CD8-positive, alpha-beta memory T cell (primary cell): ENCODE results near the gene CYB5R3. TPM values are rescaled to one million over a fixed set of nuclear protein-coding genes. Genes with fewer than 3 reads are reported as not detected.

ENCODE experiments used
- CTCF ChIA-PET: fragments of 350-600 bp; sonication (Branson Sonifier 250); formaldehyde crosslinking; loops from one replicate; lab custom pipeline; 2021; ENCODE audit warnings: antibody characterized with exemption; lab: Charles Lee
- POLR2A ChIA-PET: fragments of 350-600 bp; sonication (Branson Sonifier 250); formaldehyde crosslinking; loops from one replicate; lab custom pipeline; 2021; ENCODE audit warnings: antibody characterized with exemption; lab: Charles Lee
- DNase-seq, 5 donors: peaks; one replicate each; pipeline versions ENCODE4 v3.0.0 to v3.0.0-alpha.2; 2020 to 2022; ENCODE audit warnings: mixed read lengths in 1 of 5
- H3K27ac ChIP-seq: one replicate; pipeline ENCODE4 v1.7.0; 2013; ENCODE audit warnings: low read depth, mild to moderate bottlenecking, low read length, moderate library complexity
- H3K27me3 ChIP-seq: 2 replicates; pipeline ENCODE4 v1.7.0; 2013; ENCODE audit warnings: low read length, mild to moderate bottlenecking; ENCODE audit not compliant: insufficient read depth, poor library complexity, severe bottlenecking
- H3K36me3 ChIP-seq: 2 replicates; pipeline ENCODE4 v1.7.0; 2013; ENCODE audit warnings: mild to moderate bottlenecking, low read length, moderate library complexity; ENCODE audit not compliant: insufficient read depth
- H3K4me1 ChIP-seq: 2 replicates; pipeline ENCODE4 v1.7.0; 2013; ENCODE audit warnings: mild to moderate bottlenecking, low read length, moderate library complexity; ENCODE audit not compliant: insufficient read depth
- H3K4me3 ChIP-seq: 2 replicates; pipeline ENCODE4 v1.7.0; 2013; ENCODE audit warnings: mild to moderate bottlenecking, low read length
- H3K9me3 ChIP-seq: 2 replicates; pipeline ENCODE4 v1.7.0; 2013; ENCODE audit warnings: mild to moderate bottlenecking, low read length
- H3K27ac Mint-ChIP-seq, 8 donors: one replicate each; pipeline ENCODE4 v1.8.0; 2020 to 2021; ENCODE audit warnings: mixed read lengths in 8 of 8, mild to moderate bottlenecking in 6 of 8, inconsistent platforms in 3 of 8, moderate library complexity in 3 of 8
- H3K27me3 Mint-ChIP-seq, 2 donors: one replicate each; pipeline ENCODE4 v1.8.0; 2020 to 2021; ENCODE audit warnings: mixed read lengths in 2 of 2, mild to moderate bottlenecking in 1 of 2, moderate library complexity in 1 of 2
- H3K36me3 Mint-ChIP-seq, 3 donors: one replicate each; pipeline ENCODE4 v1.8.0; 2020 to 2021; ENCODE audit warnings: mixed read lengths in 3 of 3, inconsistent platforms in 1 of 3, mild to moderate bottlenecking in 1 of 3
- H3K4me1 Mint-ChIP-seq, 3 donors: one replicate each; pipeline ENCODE4 v1.8.0; 2020 to 2021; ENCODE audit warnings: mixed read lengths in 3 of 3, inconsistent platforms in 1 of 3, mild to moderate bottlenecking in 1 of 3
- H3K4me3 Mint-ChIP-seq, 7 donors: one replicate each; pipeline ENCODE4 v1.8.0; 2020 to 2021; ENCODE audit warnings: mixed read lengths in 7 of 7, mild to moderate bottlenecking in 6 of 7, moderate library complexity in 4 of 7, inconsistent platforms in 2 of 7
- H3K9me3 Mint-ChIP-seq, 5 donors: one replicate each; pipeline ENCODE4 v1.8.0; 2020 to 2022; ENCODE audit warnings: mixed read lengths in 5 of 5, mild to moderate bottlenecking in 3 of 5, moderate library complexity in 2 of 5, inconsistent platforms in 1 of 5
- polyA plus RNA-seq: library from polyadenylated mRNA; unstranded; fragments of 300-500 nt; fragmentation: Illumina TruSeq; gene quantifications from one replicate; pipeline ENCODE4 v1.2.3, GENCODE V29; 2021
- total RNA-seq, 2 experiments: library from RNA; stranded (reverse); gene quantifications; one replicate each; pipeline ENCODE4 v1.2.3, GENCODE V29; 2021

CYB5R3 gene
- total and polyA plus RNA-seq, 3 experiments from 2014 or later: 70.9 to 105 (median 75.1) TPM

- Histone ChIP-seq H3K36me3 (no peaks in the 10 kb centered on the region), H3K4me1 (peaks cover 25% of the 10 kb centered on the region), H3K27me3 (no peaks in the 10 kb centered on the region), H3K9me3 (no peaks in the 10 kb centered on the region), H3K4me3 (no peak overlapping the region), H3K27ac (no peak overlapping the region)
- peaks cover 0 to 11% (median 3%) of the 10 kb centered on the region in 3 donors for H3K36me3 Mint-ChIP-seq
- DNase-seq: no peak
- no peak overlapping the region for H3K4me3 Mint-ChIP-seq
- H3K27me3 Mint-ChIP-seq: no peaks in the 10 kb centered on the region
- no peaks in the 10 kb centered on the region for H3K9me3 Mint-ChIP-seq
- POLR2A ChIA-PET: no interaction called here
- CTCF ChIA-PET: interaction anchor here (1.4 kb wide), 1 partner anchor 18 kb away, joined by 3 read pairs; no protein-coding TSS in a partner anchor
- H3K4me1 Mint-ChIP-seq: peaks cover 5 to 52% (median 14%) of the 10 kb centered on the region in 3 donors
- peak overlapping the region in 1 of 8 donors; percentile 38 for H3K27ac Mint-ChIP-seq
These were observed 7.3 kb downstream of the CYB5R3 start for GRCh38 chr22:42641801-42642413.

GRCh38 chr22:42639541-42640241 lies 9.5 kb downstream of the CYB5R3 start:
- CTCF ChIA-PET: interaction anchor here (1.7 kb wide), 1 partner anchor 24 kb away, joined by 4 read pairs; no protein-coding TSS in a partner anchor
- H3K36me3 ChIP-seq: no peaks in the 10 kb centered on the region
- no peak for DNase-seq
- H3K4me3 ChIP-seq: no peak overlapping the region
- Mint-ChIP-seq H3K27me3 (no peaks in the 10 kb centered on the region), H3K4me1 (peaks cover 5 to 31% (median 6%) of the 10 kb centered on the region in 3 donors), H3K9me3 (no peaks in the 10 kb centered on the region), H3K27ac (peak overlapping the region in 1 of 8 donors; percentile 46), H3K36me3 (peaks cover 0 to 26% (median 5%) of the 10 kb centered on the region in 3 donors), H3K4me3 (no peak overlapping the region)
- H3K4me1 ChIP-seq: peaks cover 6% of the 10 kb centered on the region
- no peaks in the 10 kb centered on the region for H3K9me3 ChIP-seq
- no peaks in the 10 kb centered on the region for H3K27me3 ChIP-seq
- POLR2A ChIA-PET: interaction anchor here (1.1 kb wide), 1 partner anchor 10 kb away, joined by 3 read pairs; the partner anchor contains the start of gene CYB5R3
- no peak overlapping the region for H3K27ac ChIP-seq

GRCh38 chr22:42637555-42637954 lies 11.6 kb downstream of the CYB5R3 start:
- Mint-ChIP-seq H3K36me3 (peaks cover 0 to 42% (median 5%) of the 10 kb centered on the region in 3 donors), H3K9me3 (no peaks in the 10 kb centered on the region), H3K27me3 (no peaks in the 10 kb centered on the region), H3K4me3 (no peak overlapping the region), H3K27ac (no peak overlapping the region), H3K4me1 (peaks cover 0 to 18% (median 0%) of the 10 kb centered on the region in 3 donors)
- Histone ChIP-seq H3K4me3 (no peak overlapping the region), H3K27ac (no peak overlapping the region), H3K4me1 (no peaks in the 10 kb centered on the region), H3K27me3 (no peaks in the 10 kb centered on the region), H3K36me3 (peaks cover 5% of the 10 kb centered on the region), H3K9me3 (no peaks in the 10 kb centered on the region)
- ChIA-PET CTCF (interaction anchor here (1.1 kb wide), 1 partner anchor 18 kb away, joined by 3 read pairs; no protein-coding TSS in a partner anchor), POLR2A (no interaction called here)
- no peak for DNase-seq

GRCh38 chr22:42636506-42636905 lies 12.7 kb downstream of the CYB5R3 start:
- H3K27me3 ChIP-seq: no peaks in the 10 kb centered on the region
- peaks cover 0 to 51% (median 5%) of the 10 kb centered on the region in 3 donors for H3K36me3 Mint-ChIP-seq
- no peak overlapping the region for H3K4me3 ChIP-seq
- no peak overlapping the region for H3K4me3 Mint-ChIP-seq
- H3K27ac Mint-ChIP-seq: peak overlapping the region in 2 of 8 donors; percentile 47 to 63
- POLR2A ChIA-PET: no interaction called here
- H3K9me3 ChIP-seq: no peaks in the 10 kb centered on the region
- H3K27ac ChIP-seq: no peak overlapping the region
- peaks cover 0 to 18% (median 0%) of the 10 kb centered on the region in 3 donors for H3K4me1 Mint-ChIP-seq
- no peaks in the 10 kb centered on the region for H3K27me3 Mint-ChIP-seq
- H3K4me1 ChIP-seq: no peaks in the 10 kb centered on the region
- no peak for DNase-seq
- peaks cover 5% of the 10 kb centered on the region for H3K36me3 ChIP-seq
- H3K9me3 Mint-ChIP-seq: no peaks in the 10 kb centered on the region
- CTCF ChIA-PET: no interaction called here

GRCh38 chr22:42635531-42635930 lies 13.7 kb downstream of the CYB5R3 start:
- Mint-ChIP-seq H3K27me3 (no peaks in the 10 kb centered on the region), H3K9me3 (no peaks in the 10 kb centered on the region), H3K4me1 (peaks cover 0 to 16% (median 0%) of the 10 kb centered on the region in 3 donors), H3K27ac (no peak overlapping the region), H3K4me3 (no peak overlapping the region), H3K36me3 (peaks cover 0 to 58% (median 5%) of the 10 kb centered on the region in 3 donors)
- H3K9me3 ChIP-seq: no peaks in the 10 kb centered on the region
- DNase-seq: no peak
- H3K4me3 ChIP-seq: no peak overlapping the region
- ChIA-PET POLR2A (no interaction called here), CTCF (interaction anchor here (1.3 kb wide), 1 partner anchor 9 kb away, joined by 3 read pairs; no protein-coding TSS in a partner anchor)
- H3K4me1 ChIP-seq: no peaks in the 10 kb centered on the region
- H3K36me3 ChIP-seq: peaks cover 8% of the 10 kb centered on the region
- no peaks in the 10 kb centered on the region for H3K27me3 ChIP-seq
- no peak overlapping the region for H3K27ac ChIP-seq

- Mint-ChIP-seq H3K27me3 (no peaks in the 10 kb centered on the region), H3K4me1 (peaks cover 0 to 7% (median 0%) of the 10 kb centered on the region in 3 donors), H3K9me3 (no peaks in the 10 kb centered on the region), H3K27ac (peak overlapping the region in 1 of 8 donors; percentile 9), H3K4me3 (no peak overlapping the region), H3K36me3 (peaks cover 0 to 80% (median 6%) of the 10 kb centered on the region in 3 donors)
- Histone ChIP-seq H3K4me1 (no peaks in the 10 kb centered on the region), H3K9me3 (no peaks in the 10 kb centered on the region), H3K36me3 (peaks cover 9% of the 10 kb centered on the region), H3K4me3 (no peak overlapping the region), H3K27ac (no peak overlapping the region), H3K27me3 (no peaks in the 10 kb centered on the region)
- ChIA-PET CTCF (no interaction called here), POLR2A (no interaction called here)
- no peak for DNase-seq
These were observed 16.2 kb downstream of the CYB5R3 start for GRCh38 chr22:42633013-42633412.

- no peaks in the 10 kb centered on the region for H3K9me3 ChIP-seq
- peaks cover 11% of the 10 kb centered on the region for H3K36me3 ChIP-seq
- Mint-ChIP-seq H3K4me3 (no peak overlapping the region), H3K36me3 (peaks cover 0 to 81% (median 4%) of the 10 kb centered on the region in 3 donors), H3K27me3 (no peaks in the 10 kb centered on the region), H3K4me1 (peaks cover 0 to 3% (median 0%) of the 10 kb centered on the region in 3 donors), H3K27ac (no peak overlapping the region), H3K9me3 (no peaks in the 10 kb centered on the region)
- no peak overlapping the region for H3K27ac ChIP-seq
- ChIA-PET CTCF (interaction anchor here (1.6 kb wide), 1 partner anchor 11 kb away, joined by 5 read pairs; no protein-coding TSS in a partner anchor), POLR2A (no interaction called here)
- no peaks in the 10 kb centered on the region for H3K4me1 ChIP-seq
- DNase-seq: no peak
- H3K4me3 ChIP-seq: no peak overlapping the region
- no peaks in the 10 kb centered on the region for H3K27me3 ChIP-seq
These were observed 17.1 kb downstream of the CYB5R3 start for GRCh38 chr22:42632096-42632495.
